HepG2 (cell line): Measurements from ENCODE around the gene PUS3. TPM values are rescaled to one million over a fixed set of nuclear protein-coding genes. Genes with fewer than 3 reads are reported as not detected.

Source experiments
- ELF3 ChIP-seq: IDR thresholded peaks from 2 replicates; pipeline ENCODE4 v1.6.1; 2016; ENCODE audit warnings: missing genetic modification reagents, missing compliant biosample characterization
- FOXP1 ChIP-seq, 2 experiments: fragments of 450-650 bp in 1 of 2; IDR thresholded peaks; 2 replicates each; pipeline ENCODE4 v1.6.1; 2017 to 2018; ENCODE audit warnings: antibody characterized with exemption in 1 of 2
- MIER3 ChIP-seq: IDR thresholded peaks from 2 replicates; pipeline ENCODE4 v1.6.1; 2016; ENCODE audit warnings: missing compliant biosample characterization, borderline replicate concordance
- NCOA2 ChIP-seq: sonication (generic); formaldehyde crosslinking; IDR thresholded peaks from 2 replicates; pipeline ENCODE4 v1.8.0; 2022; ENCODE audit warnings: inconsistent platforms
- PHF21A ChIP-seq: sonication (generic); formaldehyde crosslinking; IDR thresholded peaks from 2 replicates; pipeline ENCODE4 v1.5.0; 2020; ENCODE audit warnings: mild to moderate bottlenecking, missing genetic modification reagents
- REPIN1 ChIP-seq: sonication (generic); formaldehyde crosslinking; IDR thresholded peaks from 2 replicates; pipeline ENCODE4 v1.8.0; 2022; ENCODE audit warnings: missing genetic modification reagents, low read depth, mild to moderate bottlenecking, borderline replicate concordance
- SALL1 ChIP-seq: sonication (generic); formaldehyde crosslinking; IDR thresholded peaks from 2 replicates; pipeline ENCODE4 v1.8.0; 2022; ENCODE audit warnings: mild to moderate bottlenecking, missing genetic modification reagents
- SMYD3 ChIP-seq: sonication (generic); formaldehyde crosslinking; IDR thresholded peaks from 2 replicates; pipeline ENCODE4 v1.8.1; 2023; ENCODE audit warnings: mild to moderate bottlenecking, missing genetic modification reagents
- SOX5 ChIP-seq: IDR thresholded peaks from 2 replicates; pipeline ENCODE4 v1.6.1; 2016; ENCODE audit warnings: borderline replicate concordance
- THRA ChIP-seq: sonication (generic); formaldehyde crosslinking; IDR thresholded peaks from 2 replicates; pipeline ENCODE4 v1.4.0; 2020; ENCODE audit warnings: missing genetic modification reagents, borderline replicate concordance
- ZBTB3 ChIP-seq: sonication (generic); formaldehyde crosslinking; IDR thresholded peaks from 2 replicates; pipeline ENCODE4 v1.4.0; 2020; ENCODE audit warnings: low read depth, mild to moderate bottlenecking, moderate library complexity, missing genetic modification reagents, borderline replicate concordance
- ZMYM4 ChIP-seq: sonication (generic); formaldehyde crosslinking; IDR thresholded peaks from 2 replicates; pipeline ENCODE4 v1.8.1; 2023; ENCODE audit warnings: mild to moderate bottlenecking, missing genetic modification reagents
- ZNF143 ChIP-seq: sonication (generic); formaldehyde crosslinking; IDR thresholded peaks from 2 replicates; pipeline ENCODE4 v1.4.0; 2020; ENCODE audit warnings: missing genetic modification reagents
- ZNF205 ChIP-seq: IDR thresholded peaks from 2 replicates; pipeline ENCODE4 v1.6.1; 2018; ENCODE audit warnings: missing biosample characterization, missing genetic modification reagents
- ZNF207 ChIP-seq: fragments of 450-650 bp; IDR thresholded peaks from 2 replicates; pipeline ENCODE4 v1.6.1; 2016; ENCODE audit warnings: antibody characterized with exemption, borderline replicate concordance
- ZNF335 ChIP-seq: sonication (generic); formaldehyde crosslinking; IDR thresholded peaks from 2 replicates; pipeline ENCODE4 v1.4.0; 2020; ENCODE audit warnings: missing genetic modification reagents
- ZNF354B ChIP-seq: sonication (generic); formaldehyde crosslinking; IDR thresholded peaks from 2 replicates; pipeline ENCODE4 v1.8.0; 2022; ENCODE audit warnings: mild to moderate bottlenecking, missing genetic modification reagents
- ZNF546 ChIP-seq: sonication (generic); formaldehyde crosslinking; conservative IDR thresholded peaks from 2 replicates; pipeline ENCODE4 v1.8.1; 2023; ENCODE audit warnings: mild to moderate bottlenecking, missing genetic modification reagents
- ZNF788 ChIP-seq: sonication (generic); formaldehyde crosslinking; IDR thresholded peaks from 2 replicates; pipeline ENCODE4 v1.5.0; 2020; ENCODE audit warnings: mild to moderate bottlenecking, missing genetic modification reagents, borderline replicate concordance
- ZNF792 ChIP-seq: IDR thresholded peaks from 2 replicates; pipeline ENCODE4 v1.6.1; 2016
- polyA plus RNA-seq, 8 experiments: library from polyadenylated mRNA; depleted of rRNA in 3 of 8; stranded (reverse) in 7 of 8; unstranded in 1 of 8; fragments of >200 nt; fragmentation: Illumina TruSeq in 4 of 8; extraction: Trizol in 4 of 8; gene quantifications; 2 replicates each; pipeline versions ENCODE4 v1.2.1 to v1.2.3, GENCODE V29; 2011 to 2016; ENCODE audit warnings: low read depth in 4 of 8, missing spikeins in 1 of 8, mixed read lengths in 1 of 8; ENCODE audit not compliant: insufficient read depth in 1 of 8
- total RNA-seq, 5 experiments: library from RNA; depleted of rRNA; stranded (reverse); fragments of >200 nt; fragmentation: Illumina TruSeq; extraction: Trizol; gene quantifications; 2 replicates each; pipeline ENCODE4 v1.2.3, GENCODE V29; 2016; ENCODE audit warnings: low read depth in 1 of 5
- TF ChIP-seq, protein P1 (sequence below): sonication (generic); formaldehyde crosslinking; IDR thresholded peaks from 2 replicates; pipeline ENCODE4 v1.4.0; 2020; ENCODE audit warnings: missing genetic modification reagents
- TF ChIP-seq, protein P2 (sequence below): sonication (generic); formaldehyde crosslinking; conservative IDR thresholded peaks from 2 replicates; pipeline ENCODE4 v1.4.0; 2020; ENCODE audit warnings: mild to moderate bottlenecking, missing genetic modification reagents, moderate library complexity
- TF ChIP-seq, protein P3 (sequence below): sonication (generic); formaldehyde crosslinking; IDR thresholded peaks from 2 replicates; pipeline ENCODE4 v1.8.0; 2022; ENCODE audit warnings: missing genetic modification reagents, mild to moderate bottlenecking, moderate library complexity, borderline replicate concordance

PUS3 gene
- total and polyA plus RNA-seq, 2 of the 13 experiments (the other 11 are each of a cell fraction or from before 2014, with no cell fraction given): 6.0 to 18.2 TPM

- TF ChIP-seq, protein P1, sequence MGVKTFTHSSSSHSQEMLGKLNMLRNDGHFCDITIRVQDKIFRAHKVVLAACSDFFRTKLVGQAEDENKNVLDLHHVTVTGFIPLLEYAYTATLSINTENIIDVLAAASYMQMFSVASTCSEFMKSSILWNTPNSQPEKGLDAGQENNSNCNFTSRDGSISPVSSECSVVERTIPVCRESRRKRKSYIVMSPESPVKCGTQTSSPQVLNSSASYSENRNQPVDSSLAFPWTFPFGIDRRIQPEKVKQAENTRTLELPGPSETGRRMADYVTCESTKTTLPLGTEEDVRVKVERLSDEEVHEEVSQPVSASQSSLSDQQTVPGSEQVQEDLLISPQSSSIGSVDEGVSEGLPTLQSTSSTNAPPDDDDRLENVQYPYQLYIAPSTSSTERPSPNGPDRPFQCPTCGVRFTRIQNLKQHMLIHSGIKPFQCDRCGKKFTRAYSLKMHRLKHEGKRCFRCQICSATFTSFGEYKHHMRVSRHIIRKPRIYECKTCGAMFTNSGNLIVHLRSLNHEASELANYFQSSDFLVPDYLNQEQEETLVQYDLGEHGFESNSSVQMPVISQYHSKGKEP (CRISPR knock-in tag): no peak
- peak; percentile 28; the same call in 1 of the 2 replicates for TF ChIP-seq SOX5 (CRISPR knock-in tag)
- peak; percentile 30; the same call in 1 of the 2 replicates for TF ChIP-seq ZNF143 (CRISPR knock-in tag)
- peak; percentile 73; the same call in 1 of the 2 replicates for TF ChIP-seq ZNF792 (CRISPR knock-in tag)
- TF ChIP-seq NCOA2 (CRISPR knock-in tag): peak; percentile 61
- peak; percentile 63 for TF ChIP-seq ZMYM4
- peak; percentile 65; the same call in 1 of the 2 replicates for TF ChIP-seq THRA (CRISPR knock-in tag)
- 0 out of 2 replicates have a peak, but pooled peaks have one; percentile 40 for TF ChIP-seq ZNF546 (CRISPR knock-in tag)
- TF ChIP-seq ELF3 (CRISPR knock-in tag): peak; percentile 72
- TF ChIP-seq ZNF205: peak; percentile 77
- TF ChIP-seq, protein P2, sequence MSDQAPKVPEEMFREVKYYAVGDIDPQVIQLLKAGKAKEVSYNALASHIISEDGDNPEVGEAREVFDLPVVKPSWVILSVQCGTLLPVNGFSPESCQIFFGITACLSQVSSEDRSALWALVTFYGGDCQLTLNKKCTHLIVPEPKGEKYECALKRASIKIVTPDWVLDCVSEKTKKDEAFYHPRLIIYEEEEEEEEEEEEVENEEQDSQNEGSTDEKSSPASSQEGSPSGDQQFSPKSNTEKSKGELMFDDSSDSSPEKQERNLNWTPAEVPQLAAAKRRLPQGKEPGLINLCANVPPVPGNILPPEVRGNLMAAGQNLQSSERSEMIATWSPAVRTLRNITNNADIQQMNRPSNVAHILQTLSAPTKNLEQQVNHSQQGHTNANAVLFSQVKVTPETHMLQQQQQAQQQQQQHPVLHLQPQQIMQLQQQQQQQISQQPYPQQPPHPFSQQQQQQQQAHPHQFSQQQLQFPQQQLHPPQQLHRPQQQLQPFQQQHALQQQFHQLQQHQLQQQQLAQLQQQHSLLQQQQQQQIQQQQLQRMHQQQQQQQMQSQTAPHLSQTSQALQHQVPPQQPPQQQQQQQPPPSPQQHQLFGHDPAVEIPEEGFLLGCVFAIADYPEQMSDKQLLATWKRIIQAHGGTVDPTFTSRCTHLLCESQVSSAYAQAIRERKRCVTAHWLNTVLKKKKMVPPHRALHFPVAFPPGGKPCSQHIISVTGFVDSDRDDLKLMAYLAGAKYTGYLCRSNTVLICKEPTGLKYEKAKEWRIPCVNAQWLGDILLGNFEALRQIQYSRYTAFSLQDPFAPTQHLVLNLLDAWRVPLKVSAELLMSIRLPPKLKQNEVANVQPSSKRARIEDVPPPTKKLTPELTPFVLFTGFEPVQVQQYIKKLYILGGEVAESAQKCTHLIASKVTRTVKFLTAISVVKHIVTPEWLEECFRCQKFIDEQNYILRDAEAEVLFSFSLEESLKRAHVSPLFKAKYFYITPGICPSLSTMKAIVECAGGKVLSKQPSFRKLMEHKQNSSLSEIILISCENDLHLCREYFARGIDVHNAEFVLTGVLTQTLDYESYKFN (CRISPR knock-in tag): peak; percentile 76
- peak; percentile 73; the same call in 1 of the 2 replicates for TF ChIP-seq PHF21A
- no peak for TF ChIP-seq ZBTB3 (CRISPR knock-in tag)
- 0 out of 2 replicates have a peak, but pooled peaks have one; percentile 17 for TF ChIP-seq ZNF354B (CRISPR knock-in tag)
- TF ChIP-seq FOXP1 (IDR thresholded peaks at IDR 0.05): no peak
- peak; percentile 77 for TF ChIP-seq FOXP1 (CRISPR knock-in tag; IDR thresholded peaks at IDR 0.05)
- TF ChIP-seq MIER3: peak; percentile 57; the same call in 1 of the 2 replicates
- no peak for TF ChIP-seq ZNF207
- TF ChIP-seq SALL1 (CRISPR knock-in tag): peak; percentile 82
- TF ChIP-seq ZNF788 (CRISPR knock-in tag): peak; percentile 67; the same call in 1 of the 2 replicates
- TF ChIP-seq SMYD3: no peak
- TF ChIP-seq, protein P3, sequence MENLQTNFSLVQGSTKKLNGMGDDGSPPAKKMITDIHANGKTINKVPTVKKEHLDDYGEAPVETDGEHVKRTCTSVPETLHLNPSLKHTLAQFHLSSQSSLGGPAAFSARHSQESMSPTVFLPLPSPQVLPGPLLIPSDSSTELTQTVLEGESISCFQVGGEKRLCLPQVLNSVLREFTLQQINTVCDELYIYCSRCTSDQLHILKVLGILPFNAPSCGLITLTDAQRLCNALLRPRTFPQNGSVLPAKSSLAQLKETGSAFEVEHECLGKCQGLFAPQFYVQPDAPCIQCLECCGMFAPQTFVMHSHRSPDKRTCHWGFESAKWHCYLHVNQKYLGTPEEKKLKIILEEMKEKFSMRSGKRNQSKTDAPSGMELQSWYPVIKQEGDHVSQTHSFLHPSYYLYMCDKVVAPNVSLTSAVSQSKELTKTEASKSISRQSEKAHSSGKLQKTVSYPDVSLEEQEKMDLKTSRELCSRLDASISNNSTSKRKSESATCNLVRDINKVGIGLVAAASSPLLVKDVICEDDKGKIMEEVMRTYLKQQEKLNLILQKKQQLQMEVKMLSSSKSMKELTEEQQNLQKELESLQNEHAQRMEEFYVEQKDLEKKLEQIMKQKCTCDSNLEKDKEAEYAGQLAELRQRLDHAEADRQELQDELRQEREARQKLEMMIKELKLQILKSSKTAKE (CRISPR knock-in tag): peak; percentile 71; the same call in 1 of the 2 replicates
- TF ChIP-seq REPIN1 (CRISPR knock-in tag): 0 out of 2 replicates have a peak, but pooled peaks have one; percentile 49
- TF ChIP-seq ZNF335 (CRISPR knock-in tag): 0 out of 2 replicates have a peak, but pooled peaks have one; percentile 49
Observed at GRCh38 chr11:125925247-125925740, 22.3 kb upstream of the PUS3 start (continued).
